SK-N-SH treated with all-trans-retinoic acid at 6 μM for 48 hours (cell line): ENCODE data around the gene RNF208.

Experiments
- ATAC-seq: fragments of 200-7000 bp; cut with Tn5 transposase; 3 replicates; pipeline ENCODE4 v1.9.1; 2020; ENCODE audit warnings: mild to moderate bottlenecking, moderate library complexity
- ARNTL ChIP-seq: fragments of 450-650 bp; formaldehyde crosslinking; IDR thresholded peaks from 2 replicates; pipeline ENCODE4 v1.5.0; 2020; ENCODE audit warnings: low read depth, mild to moderate bottlenecking, moderate library complexity, borderline replicate concordance
- BACH2 ChIP-seq: fragments of 250-450 bp; sonication (Bioruptor Pico); IDR thresholded peaks from 2 replicates; pipeline ENCODE4 v1.9.0; 2021; ENCODE audit warnings: mild to moderate bottlenecking, borderline replicate concordance
- CSDC2 ChIP-seq: fragments of 250-450 bp; sonication (Bioruptor Pico); IDR thresholded peaks from 2 replicates; pipeline ENCODE4 v1.5.0; 2020; ENCODE audit warnings: mild to moderate bottlenecking, moderate library complexity
- GLIS3 ChIP-seq: fragments of 250-450 bp; sonication (Bioruptor Pico); IDR thresholded peaks from 2 replicates; pipeline ENCODE4 v1.5.0; 2020; ENCODE audit warnings: mild to moderate bottlenecking, moderate library complexity
- ISL1 ChIP-seq: fragments of 250-450 bp; sonication (Bioruptor Pico); IDR thresholded peaks from 2 replicates; pipeline ENCODE4 v2.1.2; 2022; ENCODE audit warnings: mild to moderate bottlenecking, moderate library complexity
- OSR1 ChIP-seq: fragments of 250-450 bp; sonication (Bioruptor Pico); IDR thresholded peaks from 2 replicates; pipeline ENCODE4 v1.8.0; 2022; ENCODE audit warnings: moderate library complexity, mild to moderate bottlenecking, inconsistent platforms
- PPARA ChIP-seq: fragments of 250-450 bp; sonication (Bioruptor Pico); IDR thresholded peaks from 2 replicates; pipeline ENCODE4 v1.5.0; 2020; ENCODE audit warnings: mild to moderate bottlenecking, borderline replicate concordance
- SNAI2 ChIP-seq: fragments of 250-450 bp; sonication (Bioruptor Pico); IDR thresholded peaks from 2 replicates; pipeline ENCODE4 v1.5.0; 2020; ENCODE audit warnings: mild to moderate bottlenecking, moderate library complexity
- TOX ChIP-seq: fragments of 250-450 bp; sonication (Bioruptor Pico); IDR thresholded peaks from 2 replicates; pipeline ENCODE4 v1.8.0; 2021; ENCODE audit warnings: mild to moderate bottlenecking, moderate library complexity, borderline replicate concordance
- ZC3H10 ChIP-seq: fragments of 250-450 bp; sonication (Bioruptor Pico); IDR thresholded peaks from 2 replicates; pipeline ENCODE4 v1.5.1; 2021; ENCODE audit warnings: mild to moderate bottlenecking, moderate library complexity
- ZFP3 ChIP-seq: fragments of 250-450 bp; sonication (Bioruptor Pico); IDR thresholded peaks from 2 replicates; pipeline ENCODE4 v1.5.0; 2020; ENCODE audit warnings: mild to moderate bottlenecking, moderate library complexity
- ZFP30 ChIP-seq: fragments of 450-650 bp; formaldehyde crosslinking; IDR thresholded peaks from 2 replicates; pipeline ENCODE4 v1.5.0; 2022; ENCODE audit warnings: mild to moderate bottlenecking, moderate library complexity
- ZNF565 ChIP-seq: fragments of 450-650 bp; formaldehyde crosslinking; conservative IDR thresholded peaks from 2 replicates; pipeline ENCODE4 v1.5.0; 2020; ENCODE audit warnings: low read depth, mild to moderate bottlenecking, moderate library complexity
- ZNF70 ChIP-seq: fragments of 450-650 bp; formaldehyde crosslinking; IDR thresholded peaks from 2 replicates; pipeline ENCODE4 v1.5.0; 2020; ENCODE audit warnings: mild to moderate bottlenecking, moderate library complexity
- ZNF8 ChIP-seq: fragments of 450-650 bp; formaldehyde crosslinking; IDR thresholded peaks from 2 replicates; pipeline ENCODE4 v1.5.0; 2020; ENCODE audit warnings: mild to moderate bottlenecking, moderate library complexity
- TF ChIP-seq, protein P1 (sequence below): fragments of 250-450 bp; sonication (Bioruptor Pico); IDR thresholded peaks from 2 replicates; pipeline ENCODE4 v1.8.0; 2020; ENCODE audit warnings: mild to moderate bottlenecking, moderate library complexity, borderline replicate concordance
- TF ChIP-seq, protein P2 (sequence below): fragments of 250-450 bp; sonication (Bioruptor Pico); IDR thresholded peaks from 2 replicates; pipeline ENCODE4 v1.5.0; 2020; ENCODE audit warnings: mild to moderate bottlenecking, moderate library complexity
- TF ChIP-seq, protein P3 (sequence below): fragments of 250-450 bp; sonication (Bioruptor Pico); IDR thresholded peaks from 2 replicates; pipeline ENCODE4 v1.5.1; 2020; ENCODE audit warnings: low read depth, mild to moderate bottlenecking, moderate library complexity

RNF208 gene

DNA sequence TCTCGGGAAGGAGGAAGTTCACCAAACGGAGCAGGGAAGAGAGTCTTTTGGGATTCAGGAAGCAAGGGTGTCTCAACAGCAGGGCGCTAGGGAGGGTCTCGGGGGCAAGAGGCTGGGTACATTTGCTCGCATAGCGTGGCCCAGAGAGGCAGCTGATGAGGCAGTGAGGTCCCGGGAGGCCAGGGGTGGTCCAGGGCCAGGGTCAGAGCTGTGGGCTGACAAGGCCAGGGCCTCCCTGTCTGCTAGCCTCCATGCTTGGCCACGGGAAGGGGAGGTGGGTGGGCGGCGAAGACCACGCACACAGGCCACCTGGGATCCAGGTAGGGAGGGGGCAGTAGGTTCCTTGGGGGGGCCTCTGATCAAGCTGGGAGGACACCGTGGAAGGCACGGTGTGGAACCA is 10.5 kb downstream of the RNF208 start:
- TF ChIP-seq ISL1 (CRISPR knock-in tag) (no peak), ARNTL (CRISPR knock-in tag) (no peak)
- no peak for ATAC-seq

DNA sequence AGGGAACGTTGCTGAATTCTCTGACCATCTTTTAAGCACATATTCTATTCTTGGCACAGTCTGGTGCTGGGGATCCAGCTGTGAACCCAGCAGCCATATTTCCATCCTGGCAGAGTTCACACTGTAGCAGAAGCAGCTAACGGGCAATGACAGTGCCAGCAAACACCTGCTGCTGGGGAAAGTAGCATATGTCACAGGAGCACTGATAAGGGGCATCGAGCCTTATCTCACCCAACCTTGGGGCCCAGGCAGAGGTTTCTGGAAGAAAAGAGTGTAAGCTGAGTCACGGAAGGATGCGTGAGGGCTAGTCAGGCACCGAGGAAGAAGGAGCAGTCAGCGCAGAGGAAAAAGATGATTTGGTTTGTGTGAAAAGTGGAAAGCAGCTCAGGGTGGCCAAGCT is 15.4 kb downstream of the RNF208 start:
- no peak for ATAC-seq
- TF ChIP-seq OSR1 (CRISPR knock-in tag) (no peak), ARNTL (CRISPR knock-in tag) (no peak)
- TF ChIP-seq, protein P1, sequence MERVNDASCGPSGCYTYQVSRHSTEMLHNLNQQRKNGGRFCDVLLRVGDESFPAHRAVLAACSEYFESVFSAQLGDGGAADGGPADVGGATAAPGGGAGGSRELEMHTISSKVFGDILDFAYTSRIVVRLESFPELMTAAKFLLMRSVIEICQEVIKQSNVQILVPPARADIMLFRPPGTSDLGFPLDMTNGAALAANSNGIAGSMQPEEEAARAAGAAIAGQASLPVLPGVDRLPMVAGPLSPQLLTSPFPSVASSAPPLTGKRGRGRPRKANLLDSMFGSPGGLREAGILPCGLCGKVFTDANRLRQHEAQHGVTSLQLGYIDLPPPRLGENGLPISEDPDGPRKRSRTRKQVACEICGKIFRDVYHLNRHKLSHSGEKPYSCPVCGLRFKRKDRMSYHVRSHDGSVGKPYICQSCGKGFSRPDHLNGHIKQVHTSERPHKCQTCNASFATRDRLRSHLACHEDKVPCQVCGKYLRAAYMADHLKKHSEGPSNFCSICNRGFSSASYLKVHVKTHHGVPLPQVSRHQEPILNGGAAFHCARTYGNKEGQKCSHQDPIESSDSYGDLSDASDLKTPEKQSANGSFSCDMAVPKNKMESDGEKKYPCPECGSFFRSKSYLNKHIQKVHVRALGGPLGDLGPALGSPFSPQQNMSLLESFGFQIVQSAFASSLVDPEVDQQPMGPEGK (CRISPR knock-in tag) = no peak
- TF ChIP-seq, protein P2, sequence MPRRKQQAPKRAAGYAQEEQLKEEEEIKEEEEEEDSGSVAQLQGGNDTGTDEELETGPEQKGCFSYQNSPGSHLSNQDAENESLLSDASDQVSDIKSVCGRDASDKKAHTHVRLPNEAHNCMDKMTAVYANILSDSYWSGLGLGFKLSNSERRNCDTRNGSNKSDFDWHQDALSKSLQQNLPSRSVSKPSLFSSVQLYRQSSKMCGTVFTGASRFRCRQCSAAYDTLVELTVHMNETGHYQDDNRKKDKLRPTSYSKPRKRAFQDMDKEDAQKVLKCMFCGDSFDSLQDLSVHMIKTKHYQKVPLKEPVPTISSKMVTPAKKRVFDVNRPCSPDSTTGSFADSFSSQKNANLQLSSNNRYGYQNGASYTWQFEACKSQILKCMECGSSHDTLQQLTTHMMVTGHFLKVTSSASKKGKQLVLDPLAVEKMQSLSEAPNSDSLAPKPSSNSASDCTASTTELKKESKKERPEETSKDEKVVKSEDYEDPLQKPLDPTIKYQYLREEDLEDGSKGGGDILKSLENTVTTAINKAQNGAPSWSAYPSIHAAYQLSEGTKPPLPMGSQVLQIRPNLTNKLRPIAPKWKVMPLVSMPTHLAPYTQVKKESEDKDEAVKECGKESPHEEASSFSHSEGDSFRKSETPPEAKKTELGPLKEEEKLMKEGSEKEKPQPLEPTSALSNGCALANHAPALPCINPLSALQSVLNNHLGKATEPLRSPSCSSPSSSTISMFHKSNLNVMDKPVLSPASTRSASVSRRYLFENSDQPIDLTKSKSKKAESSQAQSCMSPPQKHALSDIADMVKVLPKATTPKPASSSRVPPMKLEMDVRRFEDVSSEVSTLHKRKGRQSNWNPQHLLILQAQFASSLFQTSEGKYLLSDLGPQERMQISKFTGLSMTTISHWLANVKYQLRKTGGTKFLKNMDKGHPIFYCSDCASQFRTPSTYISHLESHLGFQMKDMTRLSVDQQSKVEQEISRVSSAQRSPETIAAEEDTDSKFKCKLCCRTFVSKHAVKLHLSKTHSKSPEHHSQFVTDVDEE (CRISPR knock-in tag) = no peak

DNA sequence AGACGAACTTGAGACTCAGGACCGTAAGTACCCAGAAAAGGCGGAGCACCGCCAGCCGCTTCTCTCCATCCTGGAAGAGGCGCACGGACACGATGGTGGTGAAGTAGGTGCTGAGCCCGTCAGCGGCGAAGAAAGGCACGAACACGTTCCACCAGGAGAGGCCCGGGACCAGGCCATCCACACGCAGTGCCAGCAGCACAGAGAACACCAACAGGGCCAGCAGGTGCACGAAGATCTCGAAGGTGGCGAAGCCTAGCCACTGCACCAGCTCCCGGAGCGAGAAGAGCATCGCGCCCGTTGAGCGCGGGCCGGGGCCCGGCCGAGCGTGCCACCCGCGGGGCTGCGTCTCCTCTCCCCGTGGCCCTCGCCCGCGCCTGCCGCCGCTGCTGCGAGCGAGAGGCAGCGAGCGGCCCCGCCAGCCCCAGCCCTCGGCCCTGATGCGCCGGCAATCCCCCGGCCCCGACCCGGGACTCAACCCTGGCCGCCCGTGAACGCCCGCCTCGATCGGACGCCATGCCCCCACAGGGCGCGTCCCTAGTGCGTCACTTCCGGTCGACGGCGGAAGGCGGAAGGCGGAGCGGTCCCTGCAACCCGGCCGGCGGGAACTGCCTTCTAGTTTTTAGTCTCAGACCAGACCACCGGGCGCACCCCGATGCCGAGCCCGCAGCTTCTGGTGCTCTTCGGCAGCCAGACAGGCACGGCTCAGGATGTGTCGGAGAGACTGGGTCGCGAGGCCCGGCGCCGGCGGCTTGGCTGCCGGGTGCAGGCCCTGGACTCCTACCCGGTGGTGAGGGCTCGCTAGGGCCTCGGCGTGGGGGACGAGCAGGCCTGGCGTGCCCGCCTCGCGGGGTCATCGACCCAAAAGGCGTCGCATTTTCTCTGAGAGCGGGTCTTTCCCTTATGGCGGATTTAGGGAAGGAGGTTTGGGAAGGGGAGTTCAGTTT is 16.6 kb downstream of the RNF208 start, which contains the start of the genes NDOR1 and TMEM203:
NDOR1 (plus strand) TSS at position 575 of the 944 bp plus-strand sequence; CDS start at position 653, 78 bp downstream.
TMEM203 (minus strand) TSS at position 523 of the 944 bp plus-strand sequence; CDS start at position 289, 234 bp downstream.
- peak; percentile 53 for ATAC-seq
- TF ChIP-seq ZFP3 = 0 out of 2 replicates have a peak, but pooled peaks have one; percentile 32
- TF ChIP-seq BACH2 (CRISPR knock-in tag) = no peak

DNA sequence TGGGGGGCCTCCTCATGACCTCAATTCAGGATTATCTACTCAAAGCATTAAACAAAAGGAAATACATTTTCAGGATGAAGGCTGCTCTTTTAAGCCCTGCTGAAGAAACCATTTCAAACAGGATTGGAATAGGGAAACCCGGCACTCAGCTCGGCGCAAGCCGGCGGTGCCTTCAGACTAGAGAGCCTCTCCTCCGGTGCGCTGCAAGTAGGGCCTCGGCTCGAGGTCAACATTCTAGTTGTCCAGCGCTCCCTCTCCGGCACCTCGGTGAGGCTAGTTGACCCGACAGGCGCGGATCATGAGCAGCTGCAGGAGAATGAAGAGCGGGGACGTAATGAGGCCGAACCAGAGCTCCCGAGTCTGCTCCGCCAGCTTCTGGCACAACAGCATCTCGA is 17.3 kb downstream of the RNF208 start:
- TF ChIP-seq GLIS3 (CRISPR knock-in tag) (no peak), TOX (CRISPR knock-in tag) (no peak), ZFP3 (no peak), ZFP30 (no peak), ZNF8 (no peak), BACH2 (CRISPR knock-in tag) (no peak), OSR1 (CRISPR knock-in tag) (no peak), CSDC2 (CRISPR knock-in tag) (no peak), ZNF565 (CRISPR knock-in tag) (no peak)
- TF ChIP-seq, all 23 proteins: peak for 0
- no peak for ATAC-seq

DNA sequence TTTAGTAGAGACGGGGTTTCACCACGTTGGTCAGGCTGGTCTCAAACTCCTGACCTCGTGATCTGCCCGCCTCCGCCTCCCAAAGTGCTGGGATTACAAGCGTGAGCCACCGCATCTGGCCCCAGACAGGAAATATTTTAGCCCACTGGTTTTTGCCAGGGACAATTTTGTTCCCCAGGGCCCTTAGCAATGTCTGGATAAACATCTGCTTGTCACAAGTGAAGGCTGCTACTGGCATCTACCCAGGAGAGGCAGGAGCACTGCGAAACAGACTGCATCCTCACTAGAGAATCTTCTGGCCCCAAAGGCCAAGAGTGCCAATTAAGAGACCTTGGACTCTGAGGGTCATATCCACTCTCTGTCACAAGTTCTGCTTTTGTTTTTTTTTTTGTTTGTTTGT is 19.1 kb downstream of the RNF208 start:
- TF ChIP-seq TOX (CRISPR knock-in tag) (no peak), ZFP30 (no peak), SNAI2 (no peak), ZNF565 (CRISPR knock-in tag) (no peak), OSR1 (CRISPR knock-in tag) (no peak), ZC3H10 (CRISPR knock-in tag) (no peak), CSDC2 (CRISPR knock-in tag) (no peak), ARNTL (CRISPR knock-in tag) (no peak), PPARA (CRISPR knock-in tag) (no peak), ZNF70 (CRISPR knock-in tag) (no peak), ZNF8 (no peak)
- TF ChIP-seq, protein P2 (CRISPR knock-in tag) = no peak
- TF ChIP-seq, protein P3, sequence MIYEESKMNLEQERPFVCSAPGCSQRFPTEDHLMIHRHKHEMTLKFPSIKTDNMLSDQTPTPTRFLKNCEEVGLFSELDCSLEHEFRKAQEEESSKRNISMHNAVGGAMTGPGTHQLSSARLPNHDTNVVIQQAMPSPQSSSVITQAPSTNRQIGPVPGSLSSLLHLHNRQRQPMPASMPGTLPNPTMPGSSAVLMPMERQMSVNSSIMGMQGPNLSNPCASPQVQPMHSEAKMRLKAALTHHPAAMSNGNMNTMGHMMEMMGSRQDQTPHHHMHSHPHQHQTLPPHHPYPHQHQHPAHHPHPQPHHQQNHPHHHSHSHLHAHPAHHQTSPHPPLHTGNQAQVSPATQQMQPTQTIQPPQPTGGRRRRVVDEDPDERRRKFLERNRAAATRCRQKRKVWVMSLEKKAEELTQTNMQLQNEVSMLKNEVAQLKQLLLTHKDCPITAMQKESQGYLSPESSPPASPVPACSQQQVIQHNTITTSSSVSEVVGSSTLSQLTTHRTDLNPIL = no peak
- TF ChIP-seq, protein P1 (CRISPR knock-in tag) = no peak
- ATAC-seq = no peak
